Measurements from ENCODE around the gene COL8A1. TPM values are rescaled to one million over a fixed set of nuclear protein-coding genes. Genes with fewer than 3 reads are reported as not detected.
"Not testable (repeated sequence)": the region's sequence is repeated elsewhere in the genome, so short reads cannot be mapped to it uniquely, and the experiment has no call there.

COL8A1 gene
- total and polyA plus RNA-seq, 2 donors (not counting 1 experiment from before 2014, with no cell fraction given), result 0.12 TPM; not detected in 1

DNA sequence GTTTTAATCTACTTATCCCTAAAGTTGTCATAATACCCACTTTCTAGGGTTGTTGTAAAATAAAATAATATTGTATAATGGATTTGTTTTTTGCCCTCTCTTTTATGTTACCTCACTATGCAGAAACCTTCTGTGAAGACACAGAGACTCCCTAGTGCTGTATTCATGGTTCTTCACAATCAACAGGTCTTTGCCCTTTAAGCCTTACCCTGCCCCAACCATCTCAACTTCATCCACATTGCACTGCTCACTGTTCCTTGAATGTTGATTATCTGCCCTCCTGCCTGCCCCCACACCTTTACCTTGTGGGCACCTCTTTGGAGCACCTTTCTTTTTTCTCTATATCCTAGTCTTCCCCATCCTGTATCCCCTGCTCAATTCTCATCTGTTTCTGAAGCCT is 200.4 kb downstream of the COL8A1 start:
- Mint-ChIP-seq H3K27me3 (no peaks in the 10 kb centered on the region), H3K27ac (no peak overlapping the region), H3K4me3 (no peak overlapping the region), H3K4me1 (no peaks in the 10 kb centered on the region), H3K9me3 (ENCODE audit: insufficient read depth) (no peaks in the 10 kb centered on the region)
- no peaks in the 10 kb centered on the region for H3K4me1 ChIP-seq (ENCODE audit: control insufficient read depth in 2 of 2, insufficient read depth in 2 of 2, low read length in 2 of 2)
- no peak overlapping the region for H3K4me2 ChIP-seq (replicated peaks; ENCODE audit: low read depth, low read length, poor library complexity, severe bottlenecking)
- peaks cover 19% of the 10 kb centered on the region for H3K79me2 ChIP-seq (ENCODE audit: control insufficient read depth, insufficient read depth, low read length)
- H3K36me3 ChIP-seq (replicated peaks in 1 of 2; ENCODE audit: control extremely low read depth in 1 of 2, control insufficient read depth in 1 of 2, extremely low read depth in 1 of 2, insufficient read depth in 2 of 2, low read length in 1 of 2), result no peaks in the 10 kb centered on the region
- ATAC-seq (ENCODE audit: low read depth) (no peak), DNase-seq (no peak)
- no peaks in the 10 kb centered on the region for H3K9me3 ChIP-seq (ENCODE audit: control extremely low read depth in 1 of 3, control insufficient read depth in 2 of 3, insufficient read depth in 1 of 3, low read length in 2 of 3)
- H2AFZ ChIP-seq (ENCODE audit: insufficient read depth, low read depth, low read length, poor library complexity, severe bottlenecking), result no peak overlapping the region
- no peak overlapping the region for H3K9ac ChIP-seq (ENCODE audit: low read length)
- no peak for TF ChIP-seq EZH2 (IDR thresholded peaks at IDR 0.05; ENCODE audit: borderline replicate concordance, insufficient read depth, low read depth, low read length, poor library complexity, severe bottlenecking)
- TF ChIP-seq, protein P1, sequence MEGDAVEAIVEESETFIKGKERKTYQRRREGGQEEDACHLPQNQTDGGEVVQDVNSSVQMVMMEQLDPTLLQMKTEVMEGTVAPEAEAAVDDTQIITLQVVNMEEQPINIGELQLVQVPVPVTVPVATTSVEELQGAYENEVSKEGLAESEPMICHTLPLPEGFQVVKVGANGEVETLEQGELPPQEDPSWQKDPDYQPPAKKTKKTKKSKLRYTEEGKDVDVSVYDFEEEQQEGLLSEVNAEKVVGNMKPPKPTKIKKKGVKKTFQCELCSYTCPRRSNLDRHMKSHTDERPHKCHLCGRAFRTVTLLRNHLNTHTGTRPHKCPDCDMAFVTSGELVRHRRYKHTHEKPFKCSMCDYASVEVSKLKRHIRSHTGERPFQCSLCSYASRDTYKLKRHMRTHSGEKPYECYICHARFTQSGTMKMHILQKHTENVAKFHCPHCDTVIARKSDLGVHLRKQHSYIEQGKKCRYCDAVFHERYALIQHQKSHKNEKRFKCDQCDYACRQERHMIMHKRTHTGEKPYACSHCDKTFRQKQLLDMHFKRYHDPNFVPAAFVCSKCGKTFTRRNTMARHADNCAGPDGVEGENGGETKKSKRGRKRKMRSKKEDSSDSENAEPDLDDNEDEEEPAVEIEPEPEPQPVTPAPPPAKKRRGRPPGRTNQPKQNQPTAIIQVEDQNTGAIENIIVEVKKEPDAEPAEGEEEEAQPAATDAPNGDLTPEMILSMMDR (IDR thresholded peaks at IDR 0.05), result no peak
- H3K27me3 ChIP-seq (replicated peaks in 1 of 4; ENCODE audit: control extremely low read depth in 1 of 4, control insufficient read depth in 3 of 4, insufficient read depth in 4 of 4, low read length in 3 of 4), result no peaks in the 10 kb centered on the region
- POLR2A ChIA-PET, result no interaction called here
- CTCF ChIA-PET, result interaction anchor here (0.6 to 3.8 kb wide), 3 partner anchors 21 to 416 kb away, joined by 3 to 26 read pairs (median 4); no protein-coding TSS in a partner anchor
- no peaks in the 10 kb centered on the region for H4K20me1 ChIP-seq (ENCODE audit: control insufficient read depth, insufficient read depth, low read length, poor library complexity, severe bottlenecking)
- intact Hi-C loops (cut with micrococcal nuclease), result no loop called here
- H3K4me3 ChIP-seq (ENCODE audit: control extremely low read depth in 1 of 5, extremely low read depth in 1 of 5, insufficient read depth in 1 of 5, low read depth in 2 of 5, low read length in 4 of 5), result no peak overlapping the region
- no peak overlapping the region for H3K27ac ChIP-seq (ENCODE audit: low read length in 2 of 2)

DNA sequence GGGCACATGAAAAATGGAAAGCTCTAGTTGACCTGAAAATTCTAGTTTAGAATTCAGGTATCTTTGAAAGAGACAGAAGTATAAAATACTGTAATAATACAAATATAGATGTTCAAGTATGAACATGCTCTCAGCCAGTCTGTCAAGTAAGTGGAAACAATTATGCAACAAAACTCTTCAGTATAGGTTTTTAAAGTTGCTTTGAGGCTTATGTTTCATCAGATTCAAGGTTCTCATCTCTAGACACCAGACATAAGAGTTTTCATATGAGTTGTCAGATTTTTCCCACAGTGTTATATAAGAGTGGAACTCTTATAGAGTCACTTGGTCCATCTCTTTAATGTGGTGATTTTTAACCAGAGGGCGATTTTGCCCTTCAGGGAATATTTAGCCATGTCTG is 201.2 kb downstream of the COL8A1 start:
- WGBS (ENCODE audit: insufficient coverage), result no CpG with 5 or more reads among the region's 1 CpG
- intact Hi-C loops (cut with micrococcal nuclease), result no loop called here
- no peaks in the 10 kb centered on the region for H4K20me1 ChIP-seq (ENCODE audit: control insufficient read depth, insufficient read depth, low read length, poor library complexity, severe bottlenecking)
- no peak for TF ChIP-seq EZH2 (IDR thresholded peaks at IDR 0.05; ENCODE audit: borderline replicate concordance, insufficient read depth, low read depth, low read length, poor library complexity, severe bottlenecking)
- TF ChIP-seq, protein P1 (IDR thresholded peaks at IDR 0.05), result no peak
- H3K79me2 ChIP-seq (ENCODE audit: control insufficient read depth, insufficient read depth, low read length), result peaks cover 21% of the 10 kb centered on the region
- ChIA-PET POLR2A (no interaction called here), CTCF (interaction anchor here (1.0 to 3.8 kb wide), 2 partner anchors 20 to 415 kb away, joined by 4 to 26 read pairs; no protein-coding TSS in a partner anchor)
- Mint-ChIP-seq H3K4me1 (peaks cover 3% of the 10 kb centered on the region), H3K27ac (no peak overlapping the region), H3K27me3 (no peaks in the 10 kb centered on the region), H3K9me3 (ENCODE audit: insufficient read depth) (no peaks in the 10 kb centered on the region), H3K4me3 (no peak overlapping the region)
- H3K4me3 ChIP-seq (ENCODE audit: control extremely low read depth in 1 of 5, extremely low read depth in 1 of 5, insufficient read depth in 1 of 5, low read depth in 2 of 5, low read length in 4 of 5), result no peak overlapping the region
- no peaks in the 10 kb centered on the region for H3K9me3 ChIP-seq (ENCODE audit: control extremely low read depth in 1 of 3, control insufficient read depth in 2 of 3, insufficient read depth in 1 of 3, low read length in 2 of 3)
- no peaks in the 10 kb centered on the region for H3K36me3 ChIP-seq (replicated peaks in 1 of 2; ENCODE audit: control extremely low read depth in 1 of 2, control insufficient read depth in 1 of 2, extremely low read depth in 1 of 2, insufficient read depth in 2 of 2, low read length in 1 of 2)
- H3K27me3 ChIP-seq (replicated peaks in 1 of 4; ENCODE audit: control extremely low read depth in 1 of 4, control insufficient read depth in 3 of 4, insufficient read depth in 4 of 4, low read length in 3 of 4), result no peaks in the 10 kb centered on the region
- no peak overlapping the region for H3K4me2 ChIP-seq (replicated peaks; ENCODE audit: low read depth, low read length, poor library complexity, severe bottlenecking)
- ATAC-seq (ENCODE audit: low read depth) (no peak), DNase-seq (no peak)
- no peak overlapping the region for H2AFZ ChIP-seq (ENCODE audit: insufficient read depth, low read depth, low read length, poor library complexity, severe bottlenecking)
- peaks cover under 1% of the 10 kb centered on the region in 2 donors for H3K4me1 ChIP-seq (ENCODE audit: control insufficient read depth in 2 of 2, insufficient read depth in 2 of 2, low read length in 2 of 2)
- H3K9ac ChIP-seq (ENCODE audit: low read length), result no peak overlapping the region
- no peak overlapping the region for H3K27ac ChIP-seq (ENCODE audit: low read length in 2 of 2)

DNA sequence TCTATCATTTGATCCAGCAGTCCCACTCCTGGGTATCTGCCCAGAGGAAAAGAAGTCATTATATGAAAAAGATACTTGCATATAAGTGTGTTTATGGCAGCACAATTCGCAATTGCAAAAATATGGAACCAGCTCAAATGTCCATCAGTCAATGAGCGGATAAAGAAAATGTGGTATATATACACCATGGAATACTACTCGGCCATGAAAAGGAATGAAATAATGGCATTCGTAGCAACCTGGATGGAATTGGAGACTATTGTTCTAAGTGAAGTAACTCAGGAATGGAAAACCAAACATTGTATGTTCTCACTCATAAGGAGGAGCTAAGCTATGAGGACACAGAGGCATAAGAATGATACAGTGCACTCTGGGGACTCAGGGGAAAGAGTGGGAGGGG is 203.6 kb downstream of the COL8A1 start:
- H3K27ac Mint-ChIP-seq; H3K4me3 Mint-ChIP-seq; H3K4me2 ChIP-seq (replicated peaks; ENCODE audit: low read depth, low read length, poor library complexity, severe bottlenecking); POLR2A ChIA-PET; H4K20me1 ChIP-seq (ENCODE audit: control insufficient read depth, insufficient read depth, low read length, poor library complexity, severe bottlenecking); ATAC-seq (ENCODE audit: low read depth); H3K36me3 ChIP-seq (replicated peaks in 1 of 2; ENCODE audit: control extremely low read depth in 1 of 2, control insufficient read depth in 1 of 2, extremely low read depth in 1 of 2, insufficient read depth in 2 of 2, low read length in 1 of 2); intact Hi-C loops (cut with micrococcal nuclease); H3K27ac ChIP-seq (ENCODE audit: low read length in 2 of 2); H3K27me3 ChIP-seq (replicated peaks in 1 of 4; ENCODE audit: control extremely low read depth in 1 of 4, control insufficient read depth in 3 of 4, insufficient read depth in 4 of 4, low read length in 3 of 4); H3K79me2 ChIP-seq (ENCODE audit: control insufficient read depth, insufficient read depth, low read length); H3K9me3 ChIP-seq (ENCODE audit: control extremely low read depth in 1 of 3, control insufficient read depth in 2 of 3, insufficient read depth in 1 of 3, low read length in 2 of 3); H3K9ac ChIP-seq (ENCODE audit: low read length); H2AFZ ChIP-seq (ENCODE audit: insufficient read depth, low read depth, low read length, poor library complexity, severe bottlenecking); H3K4me3 ChIP-seq (ENCODE audit: control extremely low read depth in 1 of 5, extremely low read depth in 1 of 5, insufficient read depth in 1 of 5, low read depth in 2 of 5, low read length in 4 of 5); H3K4me1 ChIP-seq (ENCODE audit: control insufficient read depth in 2 of 2, insufficient read depth in 2 of 2, low read length in 2 of 2); H3K27me3 Mint-ChIP-seq; DNase-seq; H3K9me3 Mint-ChIP-seq (ENCODE audit: insufficient read depth): not testable (repeated sequence)
- peaks cover 14% of the 10 kb centered on the region for H3K4me1 Mint-ChIP-seq
- CTCF ChIA-PET, result interaction anchor here (0.8 to 3.8 kb wide), 4 partner anchors 8 to 748 kb away, joined by 3 to 26 read pairs (median 6); no protein-coding TSS in a partner anchor
- 95% methylated on average over 4 of the region's 4 CpGs for WGBS (ENCODE audit: insufficient coverage)
